K562 (cell line): ENCODE data around the gene AKR1C3. TPM values are rescaled to one million over a fixed set of nuclear protein-coding genes. Genes with fewer than 3 reads are reported as not detected.

Experiments used
- ATAC-seq: fragments of 200-7000 bp; cut with Tn5 transposase; 3 replicates; pipeline ENCODE4 v1.9.1; 2020; ENCODE audit warnings: moderate library complexity
- BruUV-seq: library from RNA; stranded (reverse); fragments of 400-500 nt; replicated peaks from 2 replicates; lab custom pipeline; 2021; lab: Mats Ljungman, UMichigan
- CTCF ChIA-PET: fragments of 300-600 bp; formaldehyde crosslinking; extraction: SDS; loops from one replicate; lab custom pipeline; 2021; ENCODE audit warnings: low intra/inter-chr PET ratio; lab: Yijun Ruan, JAX
- POLR2A ChIA-PET: fragments of 300-600, 350-650 bp; sonication (Branson Sonifier 250); formaldehyde crosslinking; extraction: SDS; loops from one replicate; lab custom pipeline; 2021; ENCODE audit warnings: antibody characterized with exemption, inconsistent platforms; lab: Yijun Ruan, JAX
- DNase-seq, 4 experiments: peaks; one replicate each; pipeline versions ENCODE4 v3.0.0 to v3.0.0-alpha.2; 2011 to 2018; ENCODE audit warnings: low spot score in 3 of 4, mixed read lengths in 3 of 4; ENCODE audit errors: extremely low read depth in 1 of 4
- FAIRE-seq: peaks from 2 replicates; lab custom pipeline; 2011; peaks lifted over from hg19 to GRCh38; lab: Jason Lieb, UNC
- H2AFZ ChIP-seq: 2 replicates; pipeline ENCODE4 v1.6.0; 2011; ENCODE audit warnings: low read depth, low read length, control low read depth, inconsistent platforms
- H3K27ac ChIP-seq: fragments of 200-600 bp; 3 replicates; pipeline ENCODE4 v1.8.0; 2011; ENCODE audit warnings: low read depth, mild to moderate bottlenecking, control low read depth, inconsistent platforms, low read length, moderate library complexity, mixed read lengths; ENCODE audit errors: extremely low read depth
- H3K27me3 ChIP-seq, 2 experiments: fragments of 300-600 bp in 1 of 2; 2 replicates in 1 of 2; 3 replicates in 1 of 2; pipeline versions ENCODE4 v1.6.0 to v1.8.0; 2011; ENCODE audit warnings: inconsistent platforms in 2 of 2, low read length in 2 of 2, mild to moderate bottlenecking in 1 of 2, mixed read lengths in 1 of 2, moderate library complexity in 1 of 2; ENCODE audit not compliant: control insufficient read depth in 2 of 2, insufficient read depth in 2 of 2
- H3K36me3 ChIP-seq: fragments of 300-600 bp; 3 replicates; pipeline ENCODE4 v1.8.0; 2011; ENCODE audit warnings: mild to moderate bottlenecking, low read length, inconsistent platforms; ENCODE audit not compliant: control insufficient read depth, insufficient read depth
- H3K4me1 ChIP-seq, 2 experiments: fragments of 200-600 bp in 1 of 2; replicated peaks in 1 of 2; 2 replicates in 1 of 2; 3 replicates in 1 of 2; pipeline versions ENCODE4 v1.5.1 to v1.8.0; 2011; ENCODE audit warnings: inconsistent platforms in 2 of 2, low read length in 2 of 2, mild to moderate bottlenecking in 1 of 2, mixed read lengths in 1 of 2, moderate library complexity in 1 of 2; ENCODE audit not compliant: control insufficient read depth in 2 of 2, insufficient read depth in 2 of 2
- H3K4me2 ChIP-seq: 2 replicates; pipeline ENCODE4 v1.6.1; 2011; ENCODE audit warnings: low read length, control low read depth, inconsistent platforms, mixed read lengths; ENCODE audit not compliant: insufficient read depth
- H3K4me3 ChIP-seq: fragments of 200-600 bp; sonication (generic), shearing (Covaris generic); 2 replicates; pipeline ENCODE4 v1.5.1; 2016; ENCODE audit warnings: control low read depth, inconsistent platforms
- H3K79me2 ChIP-seq: fragments of 200-600 bp; 3 replicates; pipeline ENCODE4 v1.8.0; 2011; ENCODE audit warnings: low read length, inconsistent platforms; ENCODE audit not compliant: control insufficient read depth, insufficient read depth
- H3K9ac ChIP-seq, 2 experiments: 2 replicates each; pipeline versions ENCODE4 v1.6.0 to v1.6.1; 2011; ENCODE audit warnings: low read depth in 2 of 2, low read length in 2 of 2, control low read depth in 1 of 2, inconsistent platforms in 1 of 2, mild to moderate bottlenecking in 1 of 2, mixed read lengths in 1 of 2; ENCODE audit not compliant: insufficient read depth in 1 of 2
- H3K9me1 ChIP-seq: one replicate; pipeline ENCODE4 v1.6.0; 2011; ENCODE audit warnings: inconsistent platforms, mild to moderate bottlenecking, low read length, moderate library complexity; ENCODE audit not compliant: control insufficient read depth, insufficient read depth
- H3K9me3 ChIP-seq: replicated peaks from 2 replicates; pipeline ENCODE4 v1.5.1; 2011; ENCODE audit warnings: low read depth, low read length, inconsistent platforms; ENCODE audit not compliant: control insufficient read depth, insufficient read depth
- H4K20me1 ChIP-seq: replicated peaks from 2 replicates; pipeline ENCODE4 v1.6.1; 2011; ENCODE audit warnings: low read length, inconsistent platforms, mixed read lengths; ENCODE audit not compliant: control insufficient read depth, insufficient read depth
- CBX8 ChIP-seq: fragments of 200-600 bp; sonication (generic); IDR thresholded peaks from 2 replicates; pipeline ENCODE4 v1.6.1; 2012; ENCODE audit warnings: borderline replicate concordance, mixed run types, low read depth, mild to moderate bottlenecking, moderate library complexity, mixed read lengths, low read length, control low read depth, inconsistent platforms; ENCODE audit not compliant: poor library complexity, severe bottlenecking; ENCODE audit errors: extremely low read depth
- CTCFL ChIP-seq: IDR thresholded peaks from 2 replicates; pipeline ENCODE4 v1.6.1; 2011; ENCODE audit warnings: borderline replicate concordance, low read depth, mild to moderate bottlenecking, moderate library complexity, low read length; ENCODE audit not compliant: insufficient read depth, poor library complexity, severe bottlenecking
- HDAC1 ChIP-seq, 2 experiments: fragments of 450-650 bp; IDR thresholded peaks; 2 replicates each; pipeline ENCODE4 v1.6.1; 2016 to 2017; ENCODE audit warnings: inconsistent platforms in 1 of 2, mild to moderate bottlenecking in 1 of 2, moderate library complexity in 1 of 2
- HNRNPH1 ChIP-seq: fragments of 200-400 bp; formaldehyde crosslinking; optimal IDR thresholded peaks from 2 replicates; pipeline ENCODE3; 2017; ENCODE audit warnings: low read depth, mild to moderate bottlenecking, low read length, moderate library complexity
- PPARD ChIP-seq: fragments of 250-450 bp; sonication (Bioruptor Pico); IDR thresholded peaks from 2 replicates; pipeline ENCODE4 v1.8.0; 2022; ENCODE audit warnings: inconsistent platforms, mild to moderate bottlenecking, moderate library complexity
- PYGO2 ChIP-seq: fragments of 450-650 bp; IDR thresholded peaks from 2 replicates; pipeline ENCODE4 v1.6.1; 2016; ENCODE audit warnings: mild to moderate bottlenecking, missing genetic modification characterization, moderate library complexity, missing compliant biosample characterization
- THRAP3 ChIP-seq: fragments of 450-650 bp; IDR thresholded peaks from 2 replicates; pipeline ENCODE4 v1.6.1; 2016; ENCODE audit warnings: mild to moderate bottlenecking, inconsistent platforms, borderline replicate concordance
- ZBTB43 ChIP-seq: sonication (generic); formaldehyde crosslinking; IDR thresholded peaks from 2 replicates; pipeline ENCODE4 v1.8.0; 2023; ENCODE audit warnings: mild to moderate bottlenecking, missing genetic modification reagents
- WGBS: fragments of 100-300 bp; shearing (Covaris generic); methylation state at CpG from one replicate; pipeline ENCODE4 v1.1.6; 2016; ENCODE audit warnings: low coverage, mixed read lengths; ENCODE audit not compliant: insufficient coverage; ENCODE audit errors: missing lambda C conversion rate; 5-methylcytosine and 5-hydroxymethylcytosine counted together
- in situ Hi-C: fragments of 300-500 bp; cut with MboI; formaldehyde crosslinking; loops from 4 replicates; pipeline ENCODE4 v1.15.0; 2018; ENCODE audit warnings: inconsistent platforms, mixed read lengths
- intact Hi-C: fragments of 100-400 bp; cut with micrococcal nuclease; formaldehyde crosslinking; loops from 2 replicates; pipeline ENCODE4 v1.14.2; 2022
- polyA plus RNA-seq, 8 experiments: library from polyadenylated mRNA; depleted of rRNA in 4 of 8; stranded (reverse) in 5 of 8; unstranded in 3 of 8; fragments of >200 nt; fragmentation: Nextera tagmentation in 2 of 8; fragmentation: Illumina TruSeq in 1 of 8; extraction: Ambion mirVana in 2 of 8; extraction: Trizol in 1 of 8; gene quantifications; 2 replicates each; pipeline versions ENCODE4 v1.2.1 to v1.2.3, GENCODE V29; 2011 to 2014; ENCODE audit warnings: inconsistent platforms in 1 of 8, missing spikeins in 1 of 8
- total RNA-seq, 7 experiments: library from RNA; depleted of rRNA in 6 of 7; stranded (reverse); fragments of >200 nt in 6 of 7; fragmentation: Illumina TruSeq in 2 of 7; extraction: Trizol in 2 of 7; gene quantifications; 2 replicates each; pipeline versions ENCODE4 v1.2.1 to v1.2.3, GENCODE V29; 2011 to 2021; ENCODE audit warnings: low replicate concordance in 1 of 7
- TF ChIP-seq, protein P1 (sequence below), 2 experiments: fragments of 450-650 bp in 1 of 2; sonication (generic) in 1 of 2; formaldehyde crosslinking in 1 of 2; IDR thresholded peaks; 2 replicates each; pipeline versions ENCODE4 v1.7.1 to v1.9.0; 2016 to 2022; ENCODE audit warnings: inconsistent platforms in 1 of 2, mild to moderate bottlenecking in 1 of 2, missing genetic modification reagents in 1 of 2

Gene AKR1C3
- total and polyA plus RNA-seq, 9 of the 15 experiments (the other 6 are each of a cell fraction or from before 2014, with no cell fraction given) = 4.6 to 20.4 (median 10.1) TPM

DNA sequence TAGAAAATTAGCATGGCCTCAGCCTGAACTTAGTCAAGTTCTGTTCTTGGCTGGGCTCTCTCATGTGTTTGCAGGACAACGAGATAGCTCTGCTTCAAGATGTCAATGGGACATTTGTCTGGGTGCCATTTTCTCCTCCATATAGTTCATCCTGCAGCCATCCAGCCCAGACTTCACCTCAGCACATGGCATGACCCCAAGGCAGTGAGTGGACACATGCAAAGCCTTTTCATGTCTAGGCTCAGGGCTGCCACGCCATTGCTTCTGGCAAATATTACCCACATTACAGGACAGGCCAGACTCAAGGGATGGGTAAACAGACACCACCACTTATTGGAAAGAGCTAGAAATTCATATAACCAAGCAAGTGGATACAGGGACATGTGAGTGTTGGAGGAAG, 9.3 kb downstream of the AKR1C3 start:
- H3K4me3 ChIP-seq = no peak overlapping the region
- DNase-seq (no peak), FAIRE-seq (no peak), ATAC-seq (no peak)
- BruUV-seq = no TSS peak
- no peaks in the 10 kb centered on the region for H3K36me3 ChIP-seq
- H2AFZ ChIP-seq = no peak overlapping the region
- H3K79me2 ChIP-seq = no peaks in the 10 kb centered on the region
- no peaks in the 10 kb centered on the region for H4K20me1 ChIP-seq
- no peak overlapping the region for H3K27ac ChIP-seq
- intact Hi-C loops = no loop called here
- H3K9me3 ChIP-seq = no peaks in the 10 kb centered on the region
- H3K27me3 ChIP-seq = no peaks in the 10 kb centered on the region
- 10% methylated on average over 2 of the region's 2 CpGs for WGBS
- in situ Hi-C loops = no loop called here
- no peak overlapping the region for H3K9ac ChIP-seq
- POLR2A ChIA-PET = no interaction called here
- no peaks in the 10 kb centered on the region for H3K4me1 ChIP-seq
- H3K4me2 ChIP-seq = no peak overlapping the region
- H3K9me1 ChIP-seq = no peaks in the 10 kb centered on the region
- CTCF ChIA-PET = no interaction called here
- TF ChIP-seq CTCFL = no peak
- no peak for TF ChIP-seq ZBTB43 (CRISPR knock-in tag)
- TF ChIP-seq PYGO2 = no peak
- TF ChIP-seq THRAP3 = no peak
- TF ChIP-seq, protein P1, sequence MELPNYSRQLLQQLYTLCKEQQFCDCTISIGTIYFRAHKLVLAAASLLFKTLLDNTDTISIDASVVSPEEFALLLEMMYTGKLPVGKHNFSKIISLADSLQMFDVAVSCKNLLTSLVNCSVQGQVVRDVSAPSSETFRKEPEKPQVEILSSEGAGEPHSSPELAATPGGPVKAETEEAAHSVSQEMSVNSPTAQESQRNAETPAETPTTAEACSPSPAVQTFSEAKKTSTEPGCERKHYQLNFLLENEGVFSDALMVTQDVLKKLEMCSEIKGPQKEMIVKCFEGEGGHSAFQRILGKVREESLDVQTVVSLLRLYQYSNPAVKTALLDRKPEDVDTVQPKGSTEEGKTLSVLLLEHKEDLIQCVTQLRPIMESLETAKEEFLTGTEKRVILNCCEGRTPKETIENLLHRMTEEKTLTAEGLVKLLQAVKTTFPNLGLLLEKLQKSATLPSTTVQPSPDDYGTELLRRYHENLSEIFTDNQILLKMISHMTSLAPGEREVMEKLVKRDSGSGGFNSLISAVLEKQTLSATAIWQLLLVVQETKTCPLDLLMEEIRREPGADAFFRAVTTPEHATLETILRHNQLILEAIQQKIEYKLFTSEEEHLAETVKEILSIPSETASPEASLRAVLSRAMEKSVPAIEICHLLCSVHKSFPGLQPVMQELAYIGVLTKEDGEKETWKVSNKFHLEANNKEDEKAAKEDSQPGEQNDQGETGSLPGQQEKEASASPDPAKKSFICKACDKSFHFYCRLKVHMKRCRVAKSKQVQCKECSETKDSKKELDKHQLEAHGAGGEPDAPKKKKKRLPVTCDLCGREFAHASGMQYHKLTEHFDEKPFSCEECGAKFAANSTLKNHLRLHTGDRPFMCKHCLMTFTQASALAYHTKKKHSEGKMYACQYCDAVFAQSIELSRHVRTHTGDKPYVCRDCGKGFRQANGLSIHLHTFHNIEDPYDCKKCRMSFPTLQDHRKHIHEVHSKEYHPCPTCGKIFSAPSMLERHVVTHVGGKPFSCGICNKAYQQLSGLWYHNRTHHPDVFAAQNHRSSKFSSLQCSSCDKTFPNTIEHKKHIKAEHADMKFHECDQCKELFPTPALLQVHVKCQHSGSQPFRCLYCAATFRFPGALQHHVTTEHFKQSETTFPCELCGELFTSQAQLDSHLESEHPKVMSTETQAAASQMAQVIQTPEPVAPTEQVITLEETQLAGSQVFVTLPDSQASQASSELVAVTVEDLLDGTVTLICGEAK (IDR thresholded peaks at IDR 0.05) = no peak
- TF ChIP-seq, protein P1 (CRISPR knock-in tag; IDR thresholded peaks at IDR 0.05) = no peak
- no peak for TF ChIP-seq CBX8
- no peak for TF ChIP-seq HNRNPH1
- TF ChIP-seq PPARD (CRISPR knock-in tag) = no peak
- no peak for TF ChIP-seq HDAC1 (IDR thresholded peaks at IDR 0.05)
